HFF-Myc (cell line): ENCODE data around the gene PARP15.

ENCODE experiments used
- DNase-seq: peaks from one replicate; pipeline ENCODE4 v3.0.0-alpha.2; 2011; ENCODE audit warnings: low read depth; ENCODE audit errors: extremely low read depth
- H3K4me3 ChIP-seq: replicated peaks from 2 replicates; pipeline ENCODE4 v1.5.1; 2011; ENCODE audit warnings: low read depth, mild to moderate bottlenecking, control low read depth, low read length
- TF ChIP-seq, protein P1 (sequence below): IDR thresholded peaks from 2 replicates; pipeline ENCODE4 v1.5.1; 2012; ENCODE audit warnings: mild to moderate bottlenecking, low read depth, low read length, control low read depth; ENCODE audit errors: missing control alignments

The PARP15 gene

DNA sequence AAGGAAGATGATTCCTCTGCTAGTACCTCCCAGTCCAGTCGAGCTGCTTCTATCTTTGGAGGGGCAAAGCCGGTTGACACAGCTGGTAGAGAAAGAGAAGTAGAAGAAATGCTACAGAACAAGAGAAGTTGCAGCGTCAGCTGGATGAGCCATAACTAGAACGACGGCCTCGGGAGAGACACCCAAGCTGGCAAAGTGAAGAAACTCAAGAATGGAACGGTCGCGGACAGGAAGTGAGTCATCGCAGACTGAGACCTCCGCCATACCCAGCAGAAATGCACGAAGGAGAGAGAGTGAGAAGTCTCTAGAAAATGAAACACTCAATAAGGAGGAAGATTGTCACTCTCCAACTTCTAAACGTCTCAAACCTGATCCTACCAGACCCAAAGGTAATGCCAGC is 84.2 kb downstream of the PARP15 start:
- TF ChIP-seq, protein P1, sequence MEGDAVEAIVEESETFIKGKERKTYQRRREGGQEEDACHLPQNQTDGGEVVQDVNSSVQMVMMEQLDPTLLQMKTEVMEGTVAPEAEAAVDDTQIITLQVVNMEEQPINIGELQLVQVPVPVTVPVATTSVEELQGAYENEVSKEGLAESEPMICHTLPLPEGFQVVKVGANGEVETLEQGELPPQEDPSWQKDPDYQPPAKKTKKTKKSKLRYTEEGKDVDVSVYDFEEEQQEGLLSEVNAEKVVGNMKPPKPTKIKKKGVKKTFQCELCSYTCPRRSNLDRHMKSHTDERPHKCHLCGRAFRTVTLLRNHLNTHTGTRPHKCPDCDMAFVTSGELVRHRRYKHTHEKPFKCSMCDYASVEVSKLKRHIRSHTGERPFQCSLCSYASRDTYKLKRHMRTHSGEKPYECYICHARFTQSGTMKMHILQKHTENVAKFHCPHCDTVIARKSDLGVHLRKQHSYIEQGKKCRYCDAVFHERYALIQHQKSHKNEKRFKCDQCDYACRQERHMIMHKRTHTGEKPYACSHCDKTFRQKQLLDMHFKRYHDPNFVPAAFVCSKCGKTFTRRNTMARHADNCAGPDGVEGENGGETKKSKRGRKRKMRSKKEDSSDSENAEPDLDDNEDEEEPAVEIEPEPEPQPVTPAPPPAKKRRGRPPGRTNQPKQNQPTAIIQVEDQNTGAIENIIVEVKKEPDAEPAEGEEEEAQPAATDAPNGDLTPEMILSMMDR = no peak
- DNase-seq = no peak
- no peak overlapping the region for H3K4me3 ChIP-seq

DNA sequence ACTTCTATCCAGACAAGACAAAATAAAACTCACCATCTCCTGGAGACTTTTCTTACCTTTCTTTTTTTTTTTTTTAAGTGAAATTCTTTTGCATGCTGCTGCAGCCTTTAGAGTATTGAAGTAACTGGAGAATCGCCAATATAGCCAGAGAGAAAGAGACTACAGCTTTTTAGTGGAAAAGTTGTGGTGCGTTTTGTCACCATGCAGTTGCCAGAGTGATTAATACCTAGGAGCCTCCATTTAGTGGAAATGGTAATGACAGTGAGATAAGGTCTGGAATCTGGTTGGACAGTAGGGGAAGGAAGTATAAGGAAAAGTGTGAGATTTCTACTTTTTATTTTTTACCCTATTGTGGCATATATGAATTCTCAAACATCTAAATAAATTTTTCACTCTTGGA is 85.1 kb downstream of the PARP15 start:
- TF ChIP-seq, protein P1 = no peak
- no peak overlapping the region for H3K4me3 ChIP-seq
- no peak for DNase-seq

DNA sequence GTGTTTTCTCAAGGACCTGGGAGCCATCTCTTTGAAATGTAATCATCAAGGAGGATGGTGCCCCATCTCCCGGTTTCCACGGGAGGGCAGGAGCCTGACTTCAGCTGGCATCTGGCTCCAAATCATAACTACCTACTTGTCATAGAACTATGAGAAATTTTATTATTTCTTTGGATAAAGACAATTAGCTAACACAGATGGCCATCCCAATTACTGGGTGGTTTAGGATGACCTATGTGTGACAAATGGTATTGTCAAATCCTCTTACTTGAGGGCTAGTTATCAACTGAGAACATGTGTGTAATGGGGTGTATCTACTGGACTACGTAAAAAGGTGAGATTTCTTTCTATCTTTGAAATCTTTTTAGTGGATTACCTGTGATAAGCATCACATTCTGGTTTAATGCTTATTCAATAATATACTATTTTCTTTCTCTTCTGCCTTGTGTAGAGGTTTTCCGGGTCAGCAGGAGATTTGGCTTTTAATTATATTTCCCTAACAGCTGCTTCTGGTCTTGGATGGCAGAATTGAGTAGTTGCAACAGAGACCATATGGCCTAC is 87.9 kb downstream of the PARP15 start:
- DNase-seq = no peak
- TF ChIP-seq, protein P1 = no peak

DNA sequence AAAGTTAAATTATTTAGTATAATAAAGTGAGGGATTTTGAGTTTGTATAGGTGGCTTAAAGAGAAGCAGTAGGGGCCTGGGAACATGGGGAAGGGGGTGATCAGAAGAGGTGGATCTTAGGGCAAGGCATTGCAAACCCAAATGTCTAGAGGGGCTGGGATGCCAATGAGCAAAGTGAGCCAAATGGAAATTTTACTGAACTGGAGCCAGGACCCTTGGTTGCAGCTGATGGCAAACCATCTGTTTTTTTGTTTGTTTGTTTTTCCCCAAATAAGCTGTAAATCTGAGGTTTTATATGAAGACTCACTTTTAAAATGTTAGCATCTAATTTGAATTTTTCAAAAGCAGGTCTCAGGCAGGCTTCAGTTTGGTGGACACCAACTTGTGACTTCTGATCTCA is 88.4 kb downstream of the PARP15 start:
- no peak overlapping the region for H3K4me3 ChIP-seq
- DNase-seq = no peak
- TF ChIP-seq, protein P1 = no peak

More for the DNA sequence above, 87.9 kb downstream of the PARP15 start:
- H3K4me3 ChIP-seq = no peak overlapping the region

DNA sequence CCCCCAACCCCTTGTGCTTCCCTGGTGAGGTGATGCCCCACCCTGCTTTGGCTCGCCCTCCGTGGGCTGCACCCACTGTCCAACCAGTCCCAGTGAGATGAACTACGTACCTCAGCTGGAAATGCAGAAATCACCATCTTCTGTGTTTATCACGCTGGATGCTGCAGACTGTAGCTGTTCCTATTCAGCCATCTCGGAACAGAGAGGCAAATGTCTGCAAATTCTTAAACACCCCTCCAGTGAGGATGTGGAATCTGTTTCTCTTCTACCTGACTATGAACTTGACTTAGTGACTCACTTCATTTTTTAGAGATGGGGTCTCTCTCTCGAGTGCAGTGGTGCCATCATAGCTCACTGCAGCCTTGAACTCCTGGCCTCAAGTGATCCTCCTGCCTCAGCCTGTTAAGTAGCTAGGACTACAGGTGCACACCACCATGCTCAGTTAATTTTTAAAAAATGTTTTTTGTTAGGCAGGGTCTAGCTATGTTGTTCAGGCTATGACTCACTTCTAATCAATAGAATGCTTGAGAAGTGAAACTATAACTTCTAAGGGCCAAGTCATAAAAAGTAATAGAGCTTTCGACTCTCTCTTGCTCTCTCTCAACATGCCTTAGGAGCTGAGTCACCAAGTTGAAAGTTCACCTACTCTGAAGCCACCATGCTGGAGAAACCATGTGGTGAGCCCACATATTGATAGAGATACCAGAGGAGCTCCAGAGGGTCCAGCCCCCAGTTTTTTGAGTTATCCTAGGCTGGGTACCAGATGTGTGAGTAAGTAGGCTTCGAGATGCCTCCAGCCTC is 91.7 kb downstream of the PARP15 start:
- no peak overlapping the region for H3K4me3 ChIP-seq
- TF ChIP-seq, protein P1 = no peak
- peak; percentile 68 for DNase-seq

DNA sequence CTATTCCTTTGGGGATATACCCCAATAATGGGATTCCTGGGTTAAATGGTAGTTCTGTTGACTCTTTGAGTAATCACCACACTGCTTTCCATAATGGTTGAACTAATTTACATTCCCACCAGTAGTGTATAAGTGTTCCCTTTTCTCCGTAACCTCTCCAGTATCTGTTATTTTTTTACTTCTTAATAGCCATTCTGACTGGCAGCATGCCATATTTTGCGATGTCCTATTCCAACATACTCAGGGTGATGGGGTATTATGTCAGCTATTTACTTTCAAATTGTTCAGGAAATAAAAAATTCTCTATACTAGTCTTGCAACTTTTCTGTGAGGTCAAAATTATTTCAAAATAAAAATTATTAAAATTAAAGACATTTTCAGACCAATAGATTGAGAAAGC is 94.1 kb downstream of the PARP15 start:
- no peak for DNase-seq
- TF ChIP-seq, protein P1 = no peak
- H3K4me3 ChIP-seq = no peak overlapping the region

DNA sequence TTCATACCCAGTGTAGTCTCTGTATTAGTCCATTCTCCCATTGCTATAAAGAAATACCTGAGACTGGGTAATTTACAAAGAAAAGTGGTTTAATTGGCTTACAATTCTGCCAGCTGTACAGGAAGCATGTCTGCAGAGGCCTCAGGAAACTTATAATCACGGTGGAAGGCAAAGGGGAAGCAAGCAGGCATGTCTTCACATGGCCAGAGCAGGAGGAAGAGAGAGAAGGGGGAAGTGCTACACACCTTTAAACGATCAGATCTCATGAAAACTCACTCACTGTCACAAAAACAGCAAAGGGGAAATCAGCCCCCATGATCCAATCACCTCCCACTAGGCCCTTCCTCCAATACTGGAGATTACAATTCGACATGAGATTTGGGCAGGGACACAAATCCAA is 96.9 kb downstream of the PARP15 start:
- no peak overlapping the region for H3K4me3 ChIP-seq
- TF ChIP-seq, protein P1 = no peak
- DNase-seq = no peak
